Measurements from ENCODE around the gene APOL2.
"Not testable (repeated sequence)": the region's sequence is repeated elsewhere in the genome, so short reads cannot be mapped to it uniquely, and the experiment has no call there.

The APOL2 gene

DNA sequence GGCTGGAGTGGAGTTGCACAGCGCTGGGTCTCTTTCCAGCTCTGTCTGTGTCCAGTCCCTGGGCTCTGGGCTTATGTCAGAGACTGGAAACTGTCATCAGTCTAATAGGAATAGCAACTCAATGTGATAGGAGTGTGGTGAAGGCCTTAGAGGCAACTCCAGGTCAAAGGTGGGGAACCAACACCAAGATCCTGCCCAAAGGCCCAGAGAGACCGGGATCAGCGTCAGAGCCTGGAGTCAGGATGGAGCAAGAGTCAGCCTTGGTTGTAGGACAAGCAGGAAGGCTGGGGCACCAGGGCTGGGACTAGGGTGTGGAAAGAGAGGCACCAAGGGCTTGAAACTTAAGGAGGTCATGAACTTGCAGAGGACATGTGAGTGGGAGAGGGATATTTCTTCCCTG is 23.0 kb upstream of the APOL2 start:
- DNase-seq, result not testable (repeated sequence)

DNA sequence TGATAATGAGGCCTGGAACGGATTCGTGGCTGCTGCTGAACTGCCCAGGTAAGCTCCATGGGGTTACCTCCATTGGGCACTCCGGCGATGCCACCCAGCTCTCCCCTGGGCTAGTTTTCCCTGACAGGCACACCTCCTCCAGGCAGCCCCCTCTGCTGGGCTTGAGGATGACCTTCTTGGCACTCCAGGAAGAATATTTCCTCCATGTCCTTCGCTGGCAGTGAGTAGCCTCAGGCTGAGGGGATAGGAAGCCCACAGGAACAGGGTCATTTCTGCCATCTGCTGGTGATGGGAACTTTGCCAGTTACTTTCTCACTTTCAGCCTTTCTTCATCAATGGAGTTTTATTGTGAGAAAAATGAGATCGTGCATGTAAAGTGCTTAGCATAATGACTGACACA is 22.3 kb upstream of the APOL2 start:
- not testable (repeated sequence) for DNase-seq

DNA sequence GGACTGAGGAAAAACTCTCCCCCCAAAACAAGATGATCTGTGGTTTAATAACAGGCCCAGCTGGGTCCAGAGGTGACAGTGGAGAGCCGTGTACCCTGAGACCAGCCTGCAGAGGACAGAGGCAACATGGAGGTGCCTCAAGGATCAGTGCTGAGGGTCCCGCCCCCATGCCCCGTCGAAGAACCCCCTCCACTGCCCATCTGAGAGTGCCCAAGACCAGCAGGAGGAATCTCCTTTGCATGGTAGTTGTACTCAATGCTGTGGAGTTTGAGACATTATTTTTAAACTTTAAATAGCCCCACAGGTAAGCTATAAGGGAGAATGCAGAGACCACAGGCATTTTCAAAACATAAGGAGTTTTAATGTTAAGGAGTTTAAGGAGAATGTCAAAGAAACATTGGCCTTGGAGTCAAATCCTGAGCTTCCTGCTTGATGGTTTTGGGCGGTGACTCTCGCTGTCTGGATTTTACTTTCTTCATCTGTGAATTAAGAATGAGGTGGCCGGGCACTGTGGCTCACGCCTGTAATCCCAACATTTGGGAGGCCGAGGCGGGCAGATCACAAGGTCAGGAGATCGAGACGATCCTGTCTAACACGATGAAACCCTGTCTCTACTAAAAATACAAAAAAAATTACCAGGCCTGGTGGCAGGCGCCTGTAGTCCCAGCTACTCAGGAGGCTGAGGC is 20.4 kb upstream of the APOL2 start:
- DNase-seq, result no peak

DNA sequence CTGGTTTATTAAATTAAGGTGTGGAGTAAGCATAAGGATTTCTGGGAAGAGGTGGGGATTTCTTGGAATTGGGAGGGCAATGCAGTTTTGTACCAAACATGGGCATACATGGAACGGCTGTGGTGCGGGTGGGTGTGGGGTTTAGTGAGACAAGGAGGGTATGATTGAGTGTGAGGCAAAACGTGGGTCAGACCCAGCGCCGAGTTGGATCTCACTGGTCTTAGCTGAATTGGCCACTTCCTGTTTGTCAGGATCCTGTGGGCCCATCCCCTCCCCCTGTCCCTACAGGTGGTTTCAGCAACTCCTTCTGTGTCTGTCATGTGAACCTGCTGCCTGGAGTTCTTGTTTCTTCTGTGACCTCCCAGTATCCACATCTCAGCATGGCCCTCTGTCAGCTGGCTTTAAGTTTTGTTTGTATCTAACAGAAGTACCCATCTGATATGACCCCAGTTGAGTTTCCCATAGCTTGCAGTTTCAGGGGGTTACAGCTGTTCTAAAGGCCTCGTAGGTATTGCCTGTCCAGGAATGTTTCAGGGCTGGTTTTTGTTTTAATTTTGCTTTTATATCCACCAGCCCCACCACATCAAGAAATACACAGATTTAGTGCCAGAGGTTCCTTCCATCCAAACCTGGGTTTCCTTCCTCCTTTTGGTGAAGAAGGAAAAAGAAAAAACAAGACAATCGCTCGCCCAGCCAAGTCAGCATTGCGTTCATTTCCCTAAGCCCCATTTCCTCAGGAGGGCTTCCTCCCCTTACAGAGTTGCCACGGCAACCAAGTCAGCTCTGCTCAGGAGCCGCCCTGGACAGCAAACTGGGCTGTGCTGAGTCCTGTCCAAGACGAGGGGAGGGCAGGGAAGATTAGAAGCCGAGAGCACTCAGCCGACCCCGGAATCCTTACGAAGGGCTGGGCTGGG is 19.6 kb upstream of the APOL2 start:
- no peak for DNase-seq

DNA sequence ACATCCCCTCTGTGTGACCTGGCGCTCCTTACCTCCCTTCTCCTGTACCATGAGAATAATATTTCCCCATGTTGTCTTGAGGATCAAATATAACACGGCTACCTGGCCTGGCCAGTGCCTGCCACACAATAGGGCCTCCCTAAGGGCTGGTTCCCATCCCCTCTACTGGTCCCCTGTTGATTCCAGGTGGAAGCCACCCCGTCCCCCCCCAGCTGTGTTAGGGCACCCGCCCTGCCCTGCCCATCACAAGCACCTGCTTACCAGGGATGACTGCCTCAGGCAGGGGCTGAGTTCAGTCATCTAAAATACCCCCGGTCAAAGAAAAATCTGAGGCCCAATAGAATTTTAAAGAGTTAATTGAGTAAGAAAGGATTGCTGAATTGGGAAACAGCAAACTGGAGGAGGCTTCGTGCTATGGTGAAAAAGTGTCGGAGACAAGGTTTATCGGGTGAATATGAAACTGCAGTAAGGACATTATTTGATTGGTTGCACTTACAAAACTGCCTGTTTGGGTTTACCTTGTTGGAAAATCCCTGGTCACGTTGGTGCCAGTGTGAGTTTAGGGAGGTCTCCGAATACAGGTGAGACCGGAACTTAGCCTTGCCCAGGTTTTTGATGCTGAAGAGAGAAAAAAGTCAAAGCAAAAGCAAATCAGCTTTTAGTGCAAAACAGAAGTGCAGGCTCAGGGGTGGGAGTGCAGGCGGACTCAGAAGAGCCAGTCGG is 18.8 kb upstream of the APOL2 start:
- peak; percentile 33 for DNase-seq

DNA sequence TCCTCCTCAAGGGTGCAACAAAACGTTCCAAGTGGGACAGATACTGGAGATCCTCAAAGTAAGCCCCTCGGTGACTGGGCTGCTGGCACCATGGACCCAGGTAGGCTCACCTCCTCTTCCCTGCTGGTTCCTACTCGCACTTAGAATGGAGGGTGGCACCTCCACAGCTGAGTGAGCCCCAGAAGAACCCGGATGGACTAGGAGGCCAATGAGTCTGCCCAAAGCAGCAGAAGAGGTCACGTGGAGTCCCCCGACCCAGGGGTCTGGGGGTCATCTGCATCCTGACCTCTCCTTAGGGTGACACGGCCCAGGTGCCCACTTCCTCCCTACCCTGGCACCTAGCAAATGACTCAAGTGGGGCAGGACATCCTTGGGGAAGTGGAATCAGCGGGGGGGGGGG is 18.0 kb upstream of the APOL2 start:
- no peak for DNase-seq

DNA sequence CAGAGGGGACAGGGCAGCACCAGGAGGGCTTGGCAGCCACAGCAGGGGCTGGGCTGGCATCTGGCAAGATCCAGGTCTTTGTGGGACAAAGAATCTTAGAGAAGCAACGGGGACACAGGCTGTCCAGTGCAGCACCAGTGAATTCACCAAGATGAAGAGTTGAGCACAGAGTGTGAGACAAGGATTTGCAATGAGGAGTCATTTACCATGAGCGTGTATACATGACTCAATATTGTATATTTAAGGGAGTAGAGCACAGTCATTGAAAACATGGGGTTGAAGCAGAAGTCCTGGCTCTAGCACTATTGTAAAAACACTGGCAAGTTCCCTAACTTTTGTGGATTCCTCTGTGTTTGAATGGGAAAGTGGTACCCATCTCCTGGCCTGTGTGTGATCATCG is 17.2 kb upstream of the APOL2 start:
- DNase-seq, result no peak

DNA sequence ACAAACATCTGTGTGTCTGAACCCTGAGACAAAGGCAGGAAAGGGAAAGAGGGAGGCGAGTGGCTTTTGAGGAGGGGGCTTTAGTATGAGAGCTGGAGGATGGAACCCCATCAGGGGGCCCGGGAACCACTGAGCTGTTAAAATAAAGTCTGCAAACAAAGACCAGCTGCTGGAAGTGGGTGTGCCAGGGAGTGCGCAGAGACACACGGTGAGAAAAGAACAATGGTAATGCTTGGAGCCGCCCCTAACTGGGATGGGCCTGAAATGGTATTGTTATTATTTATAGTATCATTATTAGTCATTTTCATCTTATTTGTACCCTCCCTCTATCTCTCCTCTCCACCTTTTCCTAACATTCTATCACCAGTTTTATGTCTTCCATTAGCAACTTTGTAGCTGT is 16.2 kb upstream of the APOL2 start:
- not testable (repeated sequence) for DNase-seq

DNA sequence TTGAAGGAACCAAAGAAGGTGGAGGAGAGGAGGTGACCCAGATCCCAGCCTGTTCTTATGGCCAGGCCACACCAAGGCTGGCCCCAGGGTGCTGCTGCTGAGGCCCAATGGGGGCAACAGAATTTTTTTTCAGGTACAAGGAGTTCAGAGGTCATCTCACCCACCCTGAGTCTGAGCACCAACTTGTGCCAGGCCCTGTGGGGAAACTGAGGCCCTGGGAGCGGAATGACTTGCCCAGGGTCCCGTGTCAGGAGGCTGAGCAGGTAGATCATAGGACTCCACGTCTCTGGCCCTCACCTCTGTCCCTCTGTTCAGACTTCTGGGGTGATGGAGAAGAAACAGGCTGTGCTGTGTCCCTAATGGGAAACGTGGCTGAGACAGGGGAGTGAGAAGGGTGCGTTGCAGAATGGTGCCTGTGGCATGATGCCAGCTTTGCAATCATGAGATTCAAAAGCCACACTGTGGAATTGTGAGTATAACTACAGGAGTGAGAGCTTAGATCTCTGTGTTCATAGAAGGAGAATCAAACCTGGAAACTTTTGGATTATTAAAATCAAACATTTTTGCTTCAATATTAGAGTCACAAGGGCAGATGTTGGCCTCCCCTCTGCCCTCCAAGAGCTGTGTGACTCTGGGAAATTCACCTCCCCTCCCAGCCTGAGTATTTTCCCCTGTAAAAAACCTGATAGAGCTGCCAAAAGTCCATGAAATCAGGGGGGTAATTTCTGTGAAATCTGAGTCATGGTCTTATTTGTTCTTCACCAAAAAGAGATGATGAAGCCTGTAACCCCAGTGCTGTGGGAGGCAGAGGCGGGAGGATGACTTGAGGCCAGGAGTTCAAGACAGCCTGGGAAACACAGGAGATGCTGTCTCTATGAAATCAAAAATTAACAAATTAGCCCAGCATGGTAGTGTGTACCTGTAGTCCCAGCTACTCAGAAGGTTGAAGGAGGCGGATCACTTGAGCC is 14.5 kb upstream of the APOL2 start:
- no peak for DNase-seq

DNA sequence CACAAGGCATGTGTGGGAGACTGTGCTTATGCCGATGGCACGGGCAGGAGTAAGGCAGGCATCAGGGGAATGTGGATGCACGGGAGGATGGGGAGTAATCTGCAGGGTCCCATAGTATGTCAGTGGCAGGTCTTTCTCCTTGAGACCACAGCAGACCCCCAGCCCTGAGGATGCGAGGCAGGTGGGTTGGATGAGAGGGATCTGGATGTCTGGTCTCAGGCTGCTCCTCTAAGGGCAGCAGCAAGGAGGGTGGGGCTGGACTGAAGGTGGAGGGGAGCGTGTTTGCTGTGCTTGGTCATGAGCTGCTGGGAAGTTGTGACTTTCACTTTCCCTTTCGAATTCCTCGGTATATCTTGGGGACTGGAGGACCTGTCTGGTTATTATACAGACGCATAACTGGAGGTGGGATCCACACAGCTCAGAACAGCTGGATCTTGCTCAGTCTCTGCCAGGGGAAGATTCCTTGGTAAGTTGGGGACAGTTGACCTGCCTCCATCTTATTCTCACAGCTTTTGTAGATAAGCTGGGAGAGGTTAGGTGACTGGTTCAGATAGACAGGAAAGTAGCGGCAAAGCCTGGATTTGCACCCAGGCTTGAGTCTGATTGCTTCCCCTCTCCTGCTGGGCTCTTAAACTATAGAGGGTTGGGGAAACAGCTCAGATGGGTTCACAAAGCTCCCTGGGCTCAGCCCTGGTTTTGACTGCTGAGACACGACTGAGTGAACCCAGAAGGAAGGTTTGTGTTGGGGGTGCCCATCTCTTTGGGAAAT is 13.6 kb upstream of the APOL2 start, which contains the start of gene APOL1:
Gene APOL1 (plus strand): TSS at position 380 of the 769 bp plus-strand sequence. CDS start 1,823 bp downstream, outside the sequence.
- peak; percentile 73 for DNase-seq

DNA sequence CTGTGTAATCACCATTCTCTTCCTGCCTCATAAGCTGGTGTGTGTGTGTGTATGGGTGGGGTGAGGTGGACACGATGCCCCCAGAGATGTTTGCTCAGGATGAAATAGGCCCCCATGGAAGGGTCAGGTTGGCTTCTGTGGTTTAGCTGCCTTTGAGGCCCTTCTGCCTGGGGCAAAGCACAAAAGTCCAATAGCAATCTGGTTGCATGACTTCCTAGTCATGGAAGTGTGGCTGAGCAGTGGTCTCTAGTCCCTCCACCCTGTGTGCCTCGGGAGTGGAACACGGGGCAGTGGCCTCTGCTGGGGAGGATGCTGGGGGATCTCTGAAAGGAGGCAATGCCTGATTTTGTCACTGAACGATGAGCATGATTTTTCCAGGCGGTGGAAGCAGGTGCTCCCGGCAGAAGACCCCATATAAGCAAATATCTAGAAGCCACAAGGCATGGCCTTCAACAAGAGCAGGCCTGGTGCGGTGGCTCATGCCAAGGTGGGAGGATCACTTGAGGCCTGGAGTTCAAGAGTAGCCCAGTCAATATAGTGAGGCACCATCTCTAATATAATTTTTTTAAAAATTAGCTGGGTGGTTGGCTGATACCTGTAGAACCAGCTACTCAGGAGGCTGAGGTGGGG is 12.8 kb upstream of the APOL2 start:
- not testable (repeated sequence) for DNase-seq

DNA sequence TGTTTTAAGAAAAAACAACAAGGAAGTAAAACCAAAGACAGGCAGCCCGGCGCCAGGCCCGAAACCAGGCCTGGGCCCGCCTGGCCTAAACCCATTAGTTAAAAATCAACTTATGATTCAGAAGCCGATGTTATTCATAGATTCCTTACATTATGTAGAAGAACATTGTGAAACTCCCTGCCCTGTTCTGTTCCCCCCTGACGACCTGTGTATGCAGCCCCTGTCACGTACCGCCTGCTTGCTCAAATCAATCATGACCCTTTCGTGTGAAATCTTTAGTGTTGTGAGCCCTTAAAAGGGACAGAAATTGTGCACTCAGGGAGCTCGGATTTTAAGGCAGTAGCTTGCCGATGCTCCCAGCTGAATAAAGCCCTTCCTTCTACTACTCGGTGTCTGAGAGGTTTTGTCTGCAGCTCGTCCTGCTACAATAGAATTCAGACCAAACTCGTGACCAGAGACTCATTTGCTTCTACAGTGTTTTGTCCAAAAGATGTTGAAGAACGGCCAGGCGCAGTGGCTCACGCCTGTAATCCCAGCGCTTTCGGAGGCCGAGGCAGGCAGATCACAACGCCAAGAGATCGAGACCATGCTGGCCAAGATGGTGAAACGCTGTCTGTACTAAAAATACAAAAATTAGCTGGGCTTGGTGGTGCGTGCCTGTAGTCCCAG is 11.1 kb upstream of the APOL2 start:
- DNase-seq, result not testable (repeated sequence)

DNA sequence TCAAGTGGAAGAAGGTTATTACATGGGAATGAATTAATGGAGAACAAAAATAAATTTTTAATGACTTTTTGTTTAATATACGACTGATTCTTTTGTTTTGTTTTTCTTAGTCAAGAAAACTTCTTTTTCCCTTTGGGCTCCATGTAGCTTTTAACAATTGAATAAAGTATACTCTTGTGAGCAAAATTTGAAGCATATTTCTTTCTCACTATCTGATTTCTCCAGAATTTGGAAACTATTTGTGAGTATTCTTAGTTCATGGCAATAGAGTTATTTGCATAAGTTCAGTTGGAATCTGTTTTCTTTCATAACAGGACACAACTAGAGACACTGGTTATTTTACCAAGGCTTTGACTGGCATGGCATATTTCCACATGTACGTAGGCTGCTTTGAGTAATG is 9.8 kb upstream of the APOL2 start:
- no peak for DNase-seq

DNA sequence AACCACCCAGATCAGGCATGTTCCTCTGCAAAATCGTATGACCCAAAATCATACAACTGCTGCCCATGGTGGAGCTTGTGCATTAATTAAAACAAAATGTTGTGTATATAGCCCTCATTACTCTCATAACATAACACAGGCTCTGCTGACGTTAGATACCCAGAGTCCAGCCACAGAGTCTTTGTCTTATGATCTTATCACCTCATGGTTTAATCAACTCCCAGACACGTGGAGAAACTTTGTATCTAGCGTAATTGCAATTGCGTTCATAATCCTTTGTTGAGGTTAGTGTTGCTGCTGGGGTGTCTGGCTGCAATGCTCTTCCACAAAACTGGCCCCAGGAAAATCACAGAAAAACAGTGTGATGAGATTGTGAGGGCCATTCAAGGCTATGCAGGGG is 8.6 kb upstream of the APOL2 start:
- no peak for DNase-seq

DNA sequence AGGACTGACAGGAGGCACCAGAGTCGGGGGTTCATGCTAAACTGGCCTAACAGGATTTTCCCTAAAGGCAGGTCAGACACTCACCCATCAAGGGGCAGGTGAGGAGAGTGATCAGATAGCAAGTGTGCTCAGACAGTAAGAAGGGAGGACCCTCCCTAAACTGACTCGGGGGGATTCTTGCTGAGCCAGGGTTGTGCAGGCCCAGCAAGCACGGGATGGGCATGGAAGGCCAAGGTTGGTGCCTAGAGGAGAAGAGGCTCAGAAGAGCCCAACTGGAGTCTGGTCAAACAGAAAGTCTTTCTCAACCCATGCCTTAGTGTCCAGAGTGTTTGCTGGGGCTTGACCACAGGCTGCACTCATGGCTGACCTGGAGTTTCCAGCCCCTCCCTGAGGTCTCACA is 7.4 kb upstream of the APOL2 start:
- no peak for DNase-seq

DNA sequence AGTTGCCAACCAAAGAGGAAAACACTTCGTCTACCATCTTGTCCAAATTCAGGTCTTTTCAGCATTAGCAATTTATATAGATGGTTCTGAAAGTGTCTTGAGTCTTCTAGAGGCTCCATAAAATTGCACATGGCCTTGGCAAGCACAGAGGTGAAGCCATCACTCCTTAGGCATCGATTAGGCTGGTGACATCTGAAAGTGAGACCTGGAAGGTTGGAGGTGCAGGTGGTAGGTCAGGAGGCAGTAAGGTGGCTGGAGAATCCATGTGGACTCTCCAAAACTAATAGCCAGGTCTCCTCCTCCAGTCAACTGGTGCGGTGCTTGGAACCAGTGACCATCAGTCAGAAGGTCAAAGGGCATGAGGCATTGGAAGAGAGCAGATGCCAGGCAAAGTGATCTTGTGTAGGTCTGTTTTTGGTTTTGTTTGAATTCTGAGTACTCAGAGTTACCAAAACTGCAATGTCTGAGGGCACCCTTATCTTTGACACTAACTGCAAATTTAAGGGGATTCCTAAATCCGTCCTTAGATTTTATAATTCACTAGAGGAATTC is 6.6 kb upstream of the APOL2 start:
- no peak for DNase-seq

DNA sequence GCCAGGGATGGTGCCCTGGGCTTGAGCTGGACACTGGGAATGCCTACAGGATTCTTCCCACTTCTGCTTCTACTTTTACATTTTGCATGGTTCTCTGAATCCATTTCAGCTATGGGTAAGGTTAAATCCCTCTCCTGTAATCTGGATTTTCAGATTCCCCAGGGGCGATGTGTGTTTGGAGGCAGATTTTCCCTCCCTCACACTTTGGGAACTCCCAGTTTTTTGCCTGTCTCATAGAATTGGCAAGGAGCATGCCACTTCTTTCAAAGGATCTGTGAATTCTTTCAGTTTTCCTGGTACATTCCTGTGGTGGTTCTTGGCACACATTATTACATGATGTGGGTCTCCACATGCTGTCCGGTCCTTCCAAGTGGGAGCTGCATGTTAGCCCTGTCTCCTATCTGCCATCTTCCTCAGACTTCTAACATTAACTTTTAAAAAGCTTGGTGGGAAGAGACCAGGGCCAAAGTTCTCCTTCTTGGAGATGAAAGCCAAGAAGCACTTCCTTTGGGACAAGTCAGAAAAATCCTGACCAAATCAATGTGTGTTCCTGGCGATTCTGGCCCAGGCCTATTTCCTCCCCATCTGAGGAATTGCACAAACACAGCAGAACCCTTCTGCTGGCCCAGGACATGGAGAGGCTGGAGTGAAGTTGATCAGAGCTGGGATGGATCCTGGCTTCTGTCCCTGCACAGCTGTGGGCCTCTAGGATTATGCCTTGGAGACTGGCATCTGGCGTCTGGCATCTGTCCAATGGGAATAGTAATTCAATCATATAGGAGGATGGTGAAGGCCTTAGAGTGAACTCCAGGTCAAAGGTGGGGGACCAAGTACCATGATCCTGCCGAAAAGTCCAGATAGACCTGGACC is 5.4 kb upstream of the APOL2 start:
- no peak for DNase-seq

DNA sequence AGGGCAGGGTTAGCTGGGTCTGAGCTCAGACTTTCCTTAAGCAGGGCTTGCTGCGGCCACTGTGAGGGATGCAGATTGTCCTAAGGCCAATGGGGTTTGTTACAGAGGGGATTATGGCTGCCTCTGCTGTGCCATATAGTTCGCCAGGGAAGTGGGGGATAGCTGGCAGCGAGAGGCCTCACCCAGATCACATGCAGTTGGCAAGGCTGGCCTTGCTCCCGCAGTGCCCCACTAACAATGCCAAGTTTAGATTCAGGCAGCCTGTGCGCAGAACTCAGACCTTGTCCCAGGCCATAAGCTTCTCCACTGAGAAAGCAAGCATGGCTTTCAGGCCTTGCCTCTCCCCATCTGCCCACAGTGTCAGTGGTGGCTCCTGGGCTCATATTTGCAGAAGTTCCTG is 4.7 kb upstream of the APOL2 start:
- no peak for DNase-seq

DNA sequence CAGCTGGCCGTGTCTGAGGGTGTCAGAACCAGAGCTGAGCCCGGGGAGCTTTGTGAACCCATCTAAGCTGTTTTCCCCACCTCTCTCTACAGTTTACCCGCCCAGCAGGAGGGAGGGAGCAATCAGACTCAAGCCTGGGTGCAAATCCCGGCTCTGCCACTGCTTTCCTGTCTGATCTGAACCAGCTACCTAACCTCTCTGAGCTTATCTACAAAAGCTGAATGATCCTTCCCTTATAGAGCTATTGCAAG is 252 bp downstream of the APOL2 start:
- no peak for DNase-seq

Data from CD4-positive, alpha-beta T cell treated with Interleukin-10 for 1 hour (primary cell).